ENCODE measurements around the gene TRMT61A. TPM values are rescaled to one million over a fixed set of nuclear protein-coding genes. Genes with fewer than 3 reads are reported as not detected.

Gene TRMT61A
- total and polyA plus RNA-seq, 2 of the 13 experiments (the other 11 are each of a cell fraction or from before 2014, with no cell fraction given): 6.5 to 13.6 TPM

GRCh38 chr14:103549361-103550311 lies 20.6 kb downstream of the TRMT61A start (continued):
- TF ChIP-seq ARID4A (CRISPR knock-in tag; IDR thresholded peaks at IDR 0.05; ENCODE audit: borderline replicate concordance) (peak; percentile 61; the same call in 1 of the 2 replicates), DZIP1 (CRISPR knock-in tag; IDR thresholded peaks at IDR 0.05) (no peak), HDAC1 (CRISPR knock-in tag; IDR thresholded peaks at IDR 0.05) (peak; percentile 75; the same call in 1 of the 2 replicates), ZBTB7B (CRISPR knock-in tag; IDR thresholded peaks at IDR 0.05) (peak; percentile 85), GPBP1L1 (CRISPR knock-in tag; IDR thresholded peaks at IDR 0.05) (no peak), LBX2 (CRISPR knock-in tag; IDR thresholded peaks at IDR 0.05; ENCODE audit: borderline replicate concordance) (no peak), HNRNPH1 (optimal IDR thresholded peaks at IDR 0.05; ENCODE audit: low read depth, low read length) (no peak), HOXA5 (CRISPR knock-in tag; IDR thresholded peaks at IDR 0.05) (no peak), ZNF780A (CRISPR knock-in tag; IDR thresholded peaks at IDR 0.05) (no peak), ZNF670 (CRISPR knock-in tag; IDR thresholded peaks at IDR 0.05; ENCODE audit: borderline replicate concordance) (no peak), SMAD9 (CRISPR knock-in tag; IDR thresholded peaks at IDR 0.05) (no peak)
- TF ChIP-seq, protein P1, sequence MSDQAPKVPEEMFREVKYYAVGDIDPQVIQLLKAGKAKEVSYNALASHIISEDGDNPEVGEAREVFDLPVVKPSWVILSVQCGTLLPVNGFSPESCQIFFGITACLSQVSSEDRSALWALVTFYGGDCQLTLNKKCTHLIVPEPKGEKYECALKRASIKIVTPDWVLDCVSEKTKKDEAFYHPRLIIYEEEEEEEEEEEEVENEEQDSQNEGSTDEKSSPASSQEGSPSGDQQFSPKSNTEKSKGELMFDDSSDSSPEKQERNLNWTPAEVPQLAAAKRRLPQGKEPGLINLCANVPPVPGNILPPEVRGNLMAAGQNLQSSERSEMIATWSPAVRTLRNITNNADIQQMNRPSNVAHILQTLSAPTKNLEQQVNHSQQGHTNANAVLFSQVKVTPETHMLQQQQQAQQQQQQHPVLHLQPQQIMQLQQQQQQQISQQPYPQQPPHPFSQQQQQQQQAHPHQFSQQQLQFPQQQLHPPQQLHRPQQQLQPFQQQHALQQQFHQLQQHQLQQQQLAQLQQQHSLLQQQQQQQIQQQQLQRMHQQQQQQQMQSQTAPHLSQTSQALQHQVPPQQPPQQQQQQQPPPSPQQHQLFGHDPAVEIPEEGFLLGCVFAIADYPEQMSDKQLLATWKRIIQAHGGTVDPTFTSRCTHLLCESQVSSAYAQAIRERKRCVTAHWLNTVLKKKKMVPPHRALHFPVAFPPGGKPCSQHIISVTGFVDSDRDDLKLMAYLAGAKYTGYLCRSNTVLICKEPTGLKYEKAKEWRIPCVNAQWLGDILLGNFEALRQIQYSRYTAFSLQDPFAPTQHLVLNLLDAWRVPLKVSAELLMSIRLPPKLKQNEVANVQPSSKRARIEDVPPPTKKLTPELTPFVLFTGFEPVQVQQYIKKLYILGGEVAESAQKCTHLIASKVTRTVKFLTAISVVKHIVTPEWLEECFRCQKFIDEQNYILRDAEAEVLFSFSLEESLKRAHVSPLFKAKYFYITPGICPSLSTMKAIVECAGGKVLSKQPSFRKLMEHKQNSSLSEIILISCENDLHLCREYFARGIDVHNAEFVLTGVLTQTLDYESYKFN (CRISPR knock-in tag; conservative IDR thresholded peaks at IDR 0.05): peak; percentile 76; the same call in 1 of the 2 replicates
